GM12878 (cell line): ENCODE results near the gene BAAT. TPM values are rescaled to one million over a fixed set of nuclear protein-coding genes. Genes with fewer than 3 reads are reported as not detected.

Source experiments
- ATAC-seq: fragments of 200-7000 bp; cut with Tn5 transposase; 3 replicates; pipeline ENCODE4 v1.9.1; 2020; ENCODE audit warnings: mild to moderate bottlenecking, moderate library complexity
- BruUV-seq: library from RNA; stranded (reverse); fragments of 400-500 nt; replicated peaks from 2 replicates; lab custom pipeline; 2021; lab: Mats Ljungman, UMichigan
- CTCF ChIA-PET: fragments of 300-600 bp; sonication (Branson Sonifier 250); formaldehyde crosslinking; extraction: SDS; loops from one replicate; lab custom pipeline; 2021; ENCODE audit warnings: inconsistent platforms; lab: Yijun Ruan, JAX
- POLR2A ChIA-PET: fragments of 350-600 bp; formaldehyde crosslinking; extraction: SDS; loops from one replicate; lab custom pipeline; 2021; ENCODE audit warnings: inconsistent platforms; lab: Charles Lee
- RAD21 ChIA-PET: fragments of 300-600 bp; sonication (Branson Sonifier 250); formaldehyde crosslinking; loops from one replicate; lab custom pipeline; 2023; ENCODE audit warnings: antibody characterized with exemption; ENCODE audit not compliant: unreplicated experiment; lab: Charles Lee
- SMC1A ChIA-PET: fragments of 300-600 bp; sonication (Branson Sonifier 250); formaldehyde crosslinking; loops from one replicate; lab custom pipeline; 2023; ENCODE audit not compliant: unreplicated experiment, uncharacterized antibody; lab: Charles Lee
- DNase-seq: peaks from one replicate; pipeline ENCODE4 v3.0.0-alpha.2; 2011; ENCODE audit warnings: low read depth, low spot score
- FAIRE-seq: peaks from 3 replicates; lab custom pipeline; 2011; peaks lifted over from hg19 to GRCh38; lab: Jason Lieb, UNC
- H2AFZ ChIP-seq: 2 replicates; pipeline ENCODE4 v1.6.0; 2011; ENCODE audit warnings: low read depth, low read length, control low read depth; ENCODE audit not compliant: control insufficient read depth
- H3K27ac ChIP-seq: 2 replicates; pipeline ENCODE4 v1.5.1; 2011; ENCODE audit warnings: control low read depth; ENCODE audit not compliant: control insufficient read depth, insufficient read depth
- H3K27me3 ChIP-seq, 2 experiments: replicated peaks in 1 of 2; 2 replicates each; pipeline versions ENCODE4 v1.6.0 to v1.6.1; 2011; ENCODE audit warnings: low read length in 1 of 2; ENCODE audit not compliant: control insufficient read depth in 2 of 2, insufficient read depth in 2 of 2
- H3K36me3 ChIP-seq, 2 experiments: 2 replicates each; pipeline ENCODE4 v1.5.1; 2011; ENCODE audit warnings: low read length in 1 of 2; ENCODE audit not compliant: control insufficient read depth in 2 of 2, insufficient read depth in 2 of 2
- H3K4me1 ChIP-seq: 2 replicates; pipeline ENCODE4 v1.6.1; 2011; ENCODE audit warnings: mild to moderate bottlenecking, low read length, moderate library complexity, mixed read lengths; ENCODE audit not compliant: control insufficient read depth, insufficient read depth
- H3K4me2 ChIP-seq: 2 replicates; pipeline ENCODE4 v1.6.0; 2011; ENCODE audit warnings: control low read depth; ENCODE audit not compliant: control insufficient read depth, insufficient read depth
- H3K4me3 ChIP-seq: fragments of 200-600 bp; sonication (generic); 2 replicates; pipeline ENCODE4 v1.5.1; 2016
- H3K79me2 ChIP-seq: 2 replicates; pipeline ENCODE4 v1.6.0; 2011; ENCODE audit warnings: low read length; ENCODE audit not compliant: control insufficient read depth, insufficient read depth
- H3K9ac ChIP-seq: 2 replicates; pipeline ENCODE4 v1.8.0; 2011; ENCODE audit warnings: low read length, control low read depth, mixed read lengths; ENCODE audit not compliant: control insufficient read depth, insufficient read depth
- H3K9me3 ChIP-seq: replicated peaks from 3 replicates; pipeline ENCODE4 v1.5.1; 2011; ENCODE audit warnings: mild to moderate bottlenecking, low read length; ENCODE audit not compliant: control insufficient read depth, insufficient read depth
- H4K20me1 ChIP-seq: 2 replicates; pipeline ENCODE4 v1.6.0; 2011; ENCODE audit not compliant: control insufficient read depth, insufficient read depth
- CEBPB ChIP-seq, 2 experiments: fragments of 150-350 bp in 1 of 2; IDR thresholded peaks; 2 replicates each; pipeline ENCODE4 v1.6.1; 2012 to 2014; ENCODE audit warnings: low read depth in 2 of 2, low read length in 2 of 2, borderline replicate concordance in 1 of 2, inconsistent platforms in 1 of 2
- GABPA ChIP-seq: IDR thresholded peaks from 2 replicates; pipeline ENCODE4 v1.6.1; 2014; ENCODE audit warnings: antibody characterized with exemption, low read depth, mild to moderate bottlenecking, inconsistent platforms
- JUNB ChIP-seq: IDR thresholded peaks from 2 replicates; pipeline ENCODE4 v1.6.1; 2016; ENCODE audit warnings: antibody characterized with exemption, mild to moderate bottlenecking
- NR2C1 ChIP-seq: fragments of 450-650 bp; IDR thresholded peaks from 2 replicates; pipeline ENCODE4 v1.6.1; 2017; ENCODE audit warnings: antibody characterized with exemption, mild to moderate bottlenecking, moderate library complexity
- POLR2A ChIP-seq: IDR thresholded peaks from 2 replicates; pipeline ENCODE4 v1.6.1; 2011; ENCODE audit warnings: low read depth, mild to moderate bottlenecking, low read length
- SREBF2 ChIP-seq: IDR thresholded peaks from 2 replicates; pipeline ENCODE4 v1.6.1; 2012; ENCODE audit warnings: mild to moderate bottlenecking, low read length
- TCF12 ChIP-seq: IDR thresholded peaks from 2 replicates; pipeline ENCODE4 v1.6.1; 2011; ENCODE audit warnings: low read depth, mild to moderate bottlenecking, low read length
- ZNF274 ChIP-seq: IDR thresholded peaks from one replicate; pipeline ENCODE4 v1.8.0; 2011; ENCODE audit not compliant: insufficient read length, insufficient read depth
- ZNF622 ChIP-seq: fragments of 450-650 bp; IDR thresholded peaks from 2 replicates; pipeline ENCODE4 v1.6.1; 2017; ENCODE audit warnings: mild to moderate bottlenecking, inconsistent platforms
- WGBS: methylation state at CpG from one replicate; pipeline ENCODE4 v1.1.6; 2016; ENCODE audit warnings: low lambda C conversion rate; ENCODE audit not compliant: insufficient replicate concordance, insufficient coverage; ENCODE audit errors: missing lambda C conversion rate; 5-methylcytosine and 5-hydroxymethylcytosine counted together
- in situ Hi-C: fragments of 300-500 bp; cut with MboI; formaldehyde crosslinking; loops from 9 replicates; pipeline ENCODE4 v1.14.3; 2018; ENCODE audit warnings: mixed read lengths
- intact Hi-C: fragments of 100-400 bp; cut with micrococcal nuclease; formaldehyde crosslinking; loops from one replicate; pipeline ENCODE4 v1.14.2; 2022; ENCODE audit not compliant: unreplicated experiment
- polyA plus RNA-seq, 11 experiments: library from polyadenylated mRNA; depleted of rRNA in 4 of 11; unstranded in 6 of 11; stranded (reverse) in 5 of 11; fragments of >200 nt; fragmentation: Nextera tagmentation in 4 of 11; fragmentation: Illumina TruSeq in 1 of 11; extraction: Ambion mirVana in 4 of 11; extraction: Trizol in 1 of 11; gene quantifications; 1 replicate in 1 of 11; 2 replicates in 10 of 11; pipeline versions ENCODE4 v1.2.1 to v1.2.3, GENCODE V29; 2011 to 2016; ENCODE audit warnings: inconsistent platforms in 2 of 11, missing spikeins in 2 of 11, low read depth in 1 of 11
- total RNA-seq, 4 experiments: library from RNA; depleted of rRNA in 3 of 4; stranded (reverse); fragments of >200 nt in 3 of 4; fragmentation: Illumina TruSeq in 1 of 4; extraction: Trizol in 1 of 4; gene quantifications; 2 replicates each; pipeline versions ENCODE4 v1.2.1 to v1.2.3, GENCODE V29; 2013 to 2021

The BAAT gene
- total and polyA plus RNA-seq, 10 of the 15 experiments (the other 5 are each of a cell fraction or from before 2014, with no cell fraction given), result 0.02 to 0.26 (median 0.06) TPM; not detected in 2

- TF ChIP-seq POLR2A (no peak), GABPA (no peak)
- TF ChIP-seq, all 136 proteins: peak for 0
These were observed 14.8 kb downstream of the BAAT start (continued) for GRCh38 chr9:101369884-101370531.

DNA sequence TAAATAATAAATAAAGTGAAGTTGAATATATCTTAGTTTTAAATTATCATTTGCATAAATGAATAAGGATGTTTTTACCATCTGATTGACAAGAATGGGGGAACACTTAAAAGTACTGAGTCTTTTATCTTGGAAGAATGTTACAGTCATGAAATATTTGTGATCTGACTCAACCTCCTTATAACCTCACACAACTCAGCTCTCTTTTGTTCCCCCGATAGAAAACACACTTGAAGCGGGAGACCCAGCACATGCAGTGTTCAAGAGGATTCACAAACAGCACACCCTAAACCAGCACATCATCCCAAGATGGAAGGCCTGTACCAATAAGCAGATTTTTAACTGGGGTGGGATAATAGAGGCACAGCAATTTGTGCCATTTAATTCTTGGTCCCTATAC lies 15.5 kb downstream of the BAAT start:
- no peaks in the 10 kb centered on the region for H3K9me3 ChIP-seq
- no TSS peak for BruUV-seq
- no peak for TF ChIP-seq ZNF622
- H3K27me3 ChIP-seq, result no peaks in the 10 kb centered on the region; a peak in 1 of 4 replicates
- ChIA-PET CTCF (no interaction called here), POLR2A (interaction anchor here (0.6 kb wide), 1 partner anchor 454 kb away, joined by 3 read pairs; no protein-coding TSS in a partner anchor), RAD21 (no interaction called here), SMC1A (interaction anchor here (1.4 to 1.5 kb wide), 2 partner anchors 20 to 69 kb away, joined by 3 read pairs; no protein-coding TSS in a partner anchor)
- FAIRE-seq (no peak), DNase-seq (no peak), ATAC-seq (no peak)
- 73% methylated on average over 2 of the region's 2 CpGs for WGBS
- no peaks in the 10 kb centered on the region for H4K20me1 ChIP-seq
- intact Hi-C loops, result no loop called here
- no peak overlapping the region for H3K4me3 ChIP-seq
- no peaks in the 10 kb centered on the region for H3K4me1 ChIP-seq
- in situ Hi-C loops, result no loop called here
- no peak overlapping the region for H2AFZ ChIP-seq
- no peaks in the 10 kb centered on the region for H3K36me3 ChIP-seq
- no peaks in the 10 kb centered on the region for H3K79me2 ChIP-seq
- no peak overlapping the region for H3K4me2 ChIP-seq
- H3K9ac ChIP-seq, result no peak overlapping the region
- no peak overlapping the region for H3K27ac ChIP-seq

GRCh38 chr9:101367323-101367722 lies 17.5 kb downstream of the BAAT start:
- H3K4me2 ChIP-seq, result no peak overlapping the region
- ChIA-PET POLR2A (no interaction called here), CTCF (interaction anchor here (0.6 to 0.7 kb wide), 2 partner anchors 18 to 1375 kb away, joined by 3 read pairs; no protein-coding TSS in a partner anchor), SMC1A (interaction anchor here (0.6 to 0.7 kb wide), 3 partner anchors 41 to 167 kb away, joined by 3 read pairs; no protein-coding TSS in a partner anchor), RAD21 (interaction anchor here (1.4 kb wide), 1 partner anchor 55 kb away, joined by 4 read pairs; no protein-coding TSS in a partner anchor)
- no peak for TF ChIP-seq CEBPB (IDR thresholded peaks at IDR 0.05; ENCODE audit: borderline replicate concordance in 1 of 2, low read depth in 2 of 2, low read length in 2 of 2)
- no peak for TF ChIP-seq ZNF274
- no peak for TF ChIP-seq SREBF2
- no peak for TF ChIP-seq TCF12
- no peak for TF ChIP-seq NR2C1
- TF ChIP-seq JUNB, result no peak
- H3K27ac ChIP-seq, result no peak overlapping the region
- no peak overlapping the region for H3K9ac ChIP-seq
- no peaks in the 10 kb centered on the region for H4K20me1 ChIP-seq
- H2AFZ ChIP-seq, result no peak overlapping the region
- H3K79me2 ChIP-seq, result no peaks in the 10 kb centered on the region
- no peak overlapping the region for H3K4me3 ChIP-seq
- no TSS peak for BruUV-seq
- DNase-seq (no peak), ATAC-seq (no peak), FAIRE-seq (no peak)
- intact Hi-C loops, result no loop called here
- in situ Hi-C loops, result no loop called here
- no peaks in the 10 kb centered on the region for H3K36me3 ChIP-seq
- H3K4me1 ChIP-seq, result no peaks in the 10 kb centered on the region
- H3K27me3 ChIP-seq, result no peaks in the 10 kb centered on the region; a peak in 1 of 4 replicates
- WGBS, result 43% methylated on average over 3 of the region's 3 CpGs
- H3K9me3 ChIP-seq, result no peaks in the 10 kb centered on the region
